Effector CD4-positive, alpha-beta T cell (primary cell): Measurements from ENCODE around the gene CXCR6.

Experiments used
- DNase-seq: peaks from one replicate; pipeline ENCODE4 v3.0.0-alpha.2; 2020

CXCR6 gene

DNA sequence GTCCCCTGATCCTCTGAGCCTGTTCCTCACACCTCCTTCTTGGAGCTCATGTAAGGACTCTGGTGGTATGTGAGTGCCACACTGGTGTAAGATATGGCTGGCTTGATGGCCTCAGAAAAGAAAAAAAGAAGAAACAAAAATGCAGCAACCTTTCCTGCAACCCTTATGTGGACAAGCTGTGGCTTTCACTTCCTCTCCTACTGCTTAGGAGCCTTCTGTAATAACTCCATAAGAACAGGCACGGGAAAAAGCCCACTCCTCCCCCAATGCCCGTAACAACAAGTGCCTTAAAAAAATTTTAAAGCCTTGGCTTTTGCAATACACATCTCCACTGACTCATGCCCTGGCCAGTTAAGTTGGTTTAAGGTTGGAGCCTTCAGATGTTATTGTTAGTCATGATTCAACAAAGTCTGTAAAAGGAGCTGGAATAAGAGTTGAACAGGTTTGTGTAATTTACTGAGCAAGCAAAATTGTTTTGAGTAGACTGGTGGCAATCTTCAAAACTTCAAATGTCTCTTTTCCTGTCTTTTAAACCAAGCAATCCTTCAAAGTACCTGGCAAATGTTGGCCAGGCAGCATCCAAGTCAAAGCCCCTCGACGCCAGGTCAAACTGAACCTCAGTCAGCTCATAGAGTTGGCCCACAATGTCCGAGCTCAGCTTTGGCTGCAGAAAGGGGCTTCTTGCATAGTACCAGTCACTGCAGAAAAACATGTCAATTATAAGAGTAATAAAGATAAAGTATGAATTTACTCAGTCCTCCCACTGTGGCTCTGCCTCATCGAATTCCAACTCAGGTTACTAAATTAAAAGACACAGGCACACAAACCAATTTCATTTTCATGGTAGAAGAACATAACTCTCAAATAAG is 29.5 kb downstream of the CXCR6 start:
- no peak for DNase-seq

DNA sequence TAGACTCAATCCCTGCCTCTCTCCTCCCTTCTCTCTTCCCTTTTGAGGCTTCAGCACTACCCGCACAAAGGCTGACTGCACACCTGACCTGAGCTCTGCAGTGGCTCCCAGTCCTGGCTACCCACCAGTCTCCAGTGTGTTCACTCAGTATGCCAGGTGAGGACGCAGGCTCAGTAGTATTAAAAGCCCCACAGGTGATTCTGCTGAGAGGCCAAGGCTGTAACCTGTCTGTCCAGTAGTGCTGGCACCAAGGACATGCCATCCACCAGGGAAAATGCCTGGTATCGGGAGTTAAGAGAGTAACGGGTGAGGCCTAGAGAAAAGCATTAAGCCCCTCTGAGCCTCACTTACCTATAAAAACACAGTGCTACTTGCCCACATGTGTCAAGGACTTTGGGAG is 31.4 kb downstream of the CXCR6 start:
- DNase-seq = no peak

DNA sequence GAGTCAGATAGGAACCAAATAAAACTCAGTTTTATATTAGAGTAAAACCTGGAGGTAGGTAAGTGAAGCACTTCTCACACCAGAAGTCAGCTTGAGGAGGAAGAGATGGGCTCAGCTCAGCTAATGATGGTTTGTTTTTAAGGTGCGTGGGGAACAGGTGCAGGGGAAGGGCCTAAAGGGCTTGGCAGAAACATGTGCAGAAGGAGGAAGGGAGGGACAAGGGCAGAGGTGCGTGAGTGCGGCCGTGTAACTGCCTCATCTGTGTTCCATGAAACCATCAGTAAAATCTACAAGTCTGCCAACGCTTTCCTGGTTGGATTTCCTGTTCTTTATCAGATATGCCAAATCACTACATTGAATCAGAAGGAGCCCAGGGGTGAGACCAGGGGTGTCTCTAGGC is 32.4 kb downstream of the CXCR6 start:
- DNase-seq = no peak

DNA sequence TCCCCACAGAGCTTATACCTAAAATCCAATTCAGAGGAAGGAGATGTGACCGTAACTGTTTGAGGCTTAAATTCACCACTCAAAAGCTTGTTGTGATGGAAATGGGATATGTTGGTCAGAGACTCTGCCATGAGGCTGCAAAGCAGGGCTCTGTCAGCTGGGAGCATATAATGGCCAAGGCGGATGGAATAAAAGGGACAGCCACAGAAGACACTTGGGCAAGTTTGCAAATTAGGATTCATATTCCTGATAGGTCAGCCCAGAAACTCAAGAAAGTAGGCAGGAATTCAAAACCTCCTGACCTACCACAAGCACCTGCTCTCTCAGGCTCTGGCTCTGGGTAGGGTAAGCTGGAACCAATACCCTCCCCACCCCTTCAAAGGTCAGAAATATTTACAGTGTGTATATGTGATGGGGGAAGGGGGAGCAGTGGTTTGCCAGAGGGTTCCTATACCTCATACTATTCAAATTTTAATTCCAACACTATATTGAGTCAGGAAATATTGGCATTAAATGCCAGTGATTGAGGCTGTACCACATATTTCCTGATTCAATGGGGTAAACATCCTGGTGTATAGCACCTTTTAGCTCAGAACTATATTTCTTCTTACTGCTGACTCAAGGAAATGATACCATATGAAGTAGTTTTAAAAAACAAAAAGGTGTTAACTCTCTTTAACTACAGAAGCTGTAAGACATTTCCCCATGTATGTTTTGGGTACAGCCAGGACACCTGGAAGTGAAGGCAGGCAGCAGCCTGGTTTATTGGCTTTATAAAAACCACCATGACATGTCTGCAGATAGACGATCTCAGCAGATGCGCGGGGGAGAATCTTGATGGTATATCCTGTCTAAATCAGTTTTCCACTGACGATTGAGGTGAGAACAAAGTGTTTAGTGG is 33.2 kb downstream of the CXCR6 start:
- DNase-seq = peak; percentile 32

DNA sequence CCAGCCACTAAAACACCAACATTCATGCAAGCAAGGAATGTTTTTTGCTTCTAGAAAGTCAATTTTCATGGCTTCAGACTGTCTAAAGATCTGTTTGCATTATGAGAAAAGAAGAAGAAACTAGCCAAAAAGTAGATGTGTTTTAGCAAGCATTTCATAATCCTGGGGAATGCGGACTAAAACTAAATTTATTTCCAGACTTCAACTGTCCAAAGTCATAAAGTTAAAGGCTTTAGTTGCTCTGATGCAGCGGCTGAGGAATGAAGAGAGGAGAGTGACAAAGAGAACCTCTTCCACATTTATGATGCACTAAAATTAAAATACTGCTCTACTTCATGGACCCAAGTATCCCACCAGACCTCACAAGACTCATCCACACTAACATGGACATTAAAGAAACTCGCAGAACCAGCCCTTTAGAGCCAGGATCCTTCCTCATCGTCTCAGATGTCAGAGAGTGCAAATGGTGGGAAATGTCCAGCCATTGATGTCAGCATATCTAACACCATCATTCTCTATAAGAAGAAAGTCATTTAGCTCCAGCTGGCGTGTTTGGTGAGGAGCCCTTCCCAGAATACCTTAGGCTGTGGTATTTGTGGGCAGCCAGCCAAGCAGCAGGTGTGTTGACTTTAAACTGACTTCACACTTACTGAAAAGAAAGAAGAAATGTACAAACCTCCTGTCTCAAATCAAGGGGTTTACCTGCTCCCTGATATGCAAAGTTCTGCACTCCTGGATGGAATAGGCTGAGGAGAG is 34.9 kb downstream of the CXCR6 start:
- peak; percentile 17 for DNase-seq

DNA sequence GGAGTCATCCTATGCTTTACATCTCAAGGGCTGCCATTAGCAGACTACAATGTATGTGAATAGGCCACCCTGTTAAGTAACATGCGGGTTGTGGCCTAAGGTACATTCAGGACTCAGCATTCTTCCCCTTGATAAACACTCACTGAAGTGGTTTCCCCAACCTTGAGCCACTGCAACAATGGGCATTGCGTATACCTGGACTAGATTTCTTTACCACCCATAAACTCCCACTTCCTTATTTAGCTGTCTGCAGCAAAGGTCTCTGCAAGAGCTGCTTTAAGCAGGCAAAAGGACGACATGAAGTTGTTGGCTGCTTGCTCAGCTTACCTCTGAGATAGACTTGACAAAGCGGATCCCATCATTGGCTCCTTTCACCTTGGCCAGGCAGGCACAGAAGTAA is 36.1 kb downstream of the CXCR6 start:
- no peak for DNase-seq

DNA sequence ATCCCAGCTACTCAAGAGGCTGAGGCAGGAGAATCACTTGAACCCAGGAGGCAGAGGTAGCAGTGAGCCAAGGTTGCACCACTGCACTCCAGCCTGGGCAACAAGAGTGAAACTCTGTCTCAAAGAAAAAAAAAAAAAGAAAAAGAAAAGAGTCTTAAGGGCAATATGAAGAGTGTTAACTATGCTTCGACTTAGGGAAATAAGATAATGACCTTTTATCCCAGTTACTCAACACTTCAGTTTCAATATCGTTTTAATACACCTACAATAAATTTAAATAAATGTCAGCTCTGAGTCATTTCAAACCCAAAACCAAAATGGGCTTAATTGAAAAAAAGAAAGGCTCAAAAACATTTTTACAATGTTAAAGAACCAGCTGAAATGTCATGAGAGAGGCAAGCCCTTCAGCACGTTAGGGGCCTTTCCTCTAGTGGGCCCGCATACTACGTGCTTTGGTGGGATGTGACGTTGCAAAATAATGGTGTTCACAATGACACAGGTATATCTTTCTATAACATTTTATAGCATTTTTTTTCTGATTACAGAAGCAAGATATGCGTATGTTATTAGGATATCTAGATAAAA is 37.1 kb downstream of the CXCR6 start:
- no peak for DNase-seq

DNA sequence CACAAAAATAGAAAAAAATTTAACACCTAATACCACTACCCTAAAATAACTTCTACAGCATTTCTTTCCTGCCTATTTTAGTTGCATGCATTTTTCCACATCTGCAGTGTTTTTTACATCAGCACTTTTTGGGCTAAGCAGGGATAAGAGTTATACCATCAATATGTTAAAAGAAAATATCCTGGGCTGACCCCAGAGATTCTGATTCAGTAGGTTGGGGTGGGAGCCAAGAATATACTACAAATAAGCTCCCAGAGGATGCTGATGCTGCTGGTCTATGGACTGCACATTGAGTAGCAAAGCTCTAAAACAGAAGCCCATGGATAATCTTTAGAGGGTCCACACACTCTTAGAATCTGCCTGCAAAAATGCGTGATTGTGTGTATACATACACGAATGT is 37.6 kb downstream of the CXCR6 start:
- DNase-seq = no peak

DNA sequence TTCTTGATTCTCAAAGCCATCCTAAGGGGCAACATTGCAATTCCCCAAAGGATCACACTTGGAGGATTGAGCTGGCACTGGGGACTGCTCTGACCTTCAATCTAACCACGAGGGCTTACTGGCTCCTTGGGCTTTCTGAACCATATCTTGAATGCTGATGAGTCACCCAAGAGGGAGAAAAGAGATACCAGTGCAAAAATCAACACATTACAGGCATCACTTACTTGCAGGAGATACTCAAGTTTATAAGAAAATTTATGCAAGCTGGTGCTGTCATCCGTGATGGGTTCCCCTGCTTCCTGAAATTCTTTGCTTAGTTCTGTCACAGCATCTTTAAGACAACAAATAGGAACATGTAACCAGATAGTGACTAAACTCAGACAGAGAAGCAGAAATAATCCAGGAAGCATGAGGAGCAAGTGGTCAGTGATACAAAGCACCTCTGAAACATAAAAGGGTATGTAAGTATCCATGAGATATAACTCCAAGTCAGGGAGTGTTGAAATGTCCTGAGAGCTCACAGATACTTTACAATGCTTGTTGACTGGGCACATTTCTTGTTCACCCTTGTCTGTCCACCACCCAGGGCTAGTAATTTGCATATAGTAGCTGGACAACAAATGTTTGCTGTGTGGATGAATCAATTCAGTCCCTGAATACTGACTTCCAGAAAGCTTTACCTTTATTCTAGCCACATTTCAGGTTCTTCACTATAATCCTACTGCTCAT is 38.2 kb downstream of the CXCR6 start:
- no peak for DNase-seq

DNA sequence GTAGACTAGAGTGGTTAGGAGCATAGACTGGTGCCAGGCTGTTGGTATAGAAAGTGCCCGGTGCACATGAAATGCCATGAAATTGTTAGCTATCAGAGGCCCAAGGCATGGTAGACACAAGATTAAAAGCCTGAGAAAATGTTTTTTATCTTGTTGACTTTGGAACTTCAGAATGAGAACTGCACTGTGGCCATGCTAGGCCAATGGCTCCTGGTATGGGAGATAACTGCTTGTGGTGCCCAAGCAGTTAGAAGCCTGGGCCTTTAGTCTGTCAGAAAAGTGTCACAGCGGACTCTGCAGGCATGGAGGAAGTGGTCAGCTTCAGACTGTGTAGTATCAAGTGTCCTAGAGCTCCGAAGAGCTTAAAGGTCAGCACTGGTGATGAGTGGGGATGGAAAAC is 40.5 kb downstream of the CXCR6 start:
- DNase-seq = no peak

DNA sequence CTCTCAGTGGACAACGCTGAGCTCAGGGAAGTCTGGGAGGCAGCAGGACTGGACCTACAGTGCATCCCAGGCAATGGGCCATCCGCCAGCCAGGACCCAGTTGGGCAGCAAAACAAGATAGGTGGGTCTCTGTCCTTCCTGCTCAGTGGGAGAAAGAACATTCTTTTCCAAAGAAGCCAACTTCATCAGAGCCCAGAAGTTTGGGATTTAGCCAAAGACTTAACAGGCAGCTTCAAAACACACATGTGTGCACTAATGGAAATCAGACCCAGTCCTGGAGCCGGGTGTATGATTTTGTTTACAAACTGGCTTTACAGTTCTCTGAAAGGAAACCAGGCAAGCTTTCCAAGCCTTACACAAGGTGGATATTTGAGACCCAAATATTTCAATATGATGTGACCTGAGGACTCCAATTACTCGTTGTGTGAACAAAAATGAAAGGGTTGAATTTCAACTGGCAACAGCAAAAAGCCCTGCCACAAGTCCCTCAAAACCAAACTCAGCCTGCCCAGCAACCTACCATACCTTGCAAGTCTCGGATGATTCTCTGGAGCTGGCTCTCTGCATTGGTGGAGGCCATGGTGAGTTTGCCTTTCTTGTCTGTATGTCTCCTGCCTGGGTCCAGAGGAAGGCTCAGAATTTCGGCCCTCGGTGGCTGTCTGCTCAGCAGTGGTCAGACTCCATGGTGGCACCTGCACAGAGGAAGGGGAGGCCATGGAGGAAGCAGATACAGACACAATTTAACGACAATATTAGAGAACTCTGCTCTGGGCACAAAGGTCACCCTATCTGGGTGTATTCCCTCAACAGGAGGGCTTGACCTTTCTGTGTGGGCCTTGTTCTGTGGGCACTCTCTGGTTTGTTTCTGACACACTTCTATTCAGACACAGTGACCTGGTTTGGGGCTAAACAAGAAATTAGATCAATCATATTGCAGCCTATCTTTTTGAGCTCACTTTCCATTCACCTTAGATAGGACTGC is 41.4 kb downstream of the CXCR6 start:
- DNase-seq = no peak

DNA sequence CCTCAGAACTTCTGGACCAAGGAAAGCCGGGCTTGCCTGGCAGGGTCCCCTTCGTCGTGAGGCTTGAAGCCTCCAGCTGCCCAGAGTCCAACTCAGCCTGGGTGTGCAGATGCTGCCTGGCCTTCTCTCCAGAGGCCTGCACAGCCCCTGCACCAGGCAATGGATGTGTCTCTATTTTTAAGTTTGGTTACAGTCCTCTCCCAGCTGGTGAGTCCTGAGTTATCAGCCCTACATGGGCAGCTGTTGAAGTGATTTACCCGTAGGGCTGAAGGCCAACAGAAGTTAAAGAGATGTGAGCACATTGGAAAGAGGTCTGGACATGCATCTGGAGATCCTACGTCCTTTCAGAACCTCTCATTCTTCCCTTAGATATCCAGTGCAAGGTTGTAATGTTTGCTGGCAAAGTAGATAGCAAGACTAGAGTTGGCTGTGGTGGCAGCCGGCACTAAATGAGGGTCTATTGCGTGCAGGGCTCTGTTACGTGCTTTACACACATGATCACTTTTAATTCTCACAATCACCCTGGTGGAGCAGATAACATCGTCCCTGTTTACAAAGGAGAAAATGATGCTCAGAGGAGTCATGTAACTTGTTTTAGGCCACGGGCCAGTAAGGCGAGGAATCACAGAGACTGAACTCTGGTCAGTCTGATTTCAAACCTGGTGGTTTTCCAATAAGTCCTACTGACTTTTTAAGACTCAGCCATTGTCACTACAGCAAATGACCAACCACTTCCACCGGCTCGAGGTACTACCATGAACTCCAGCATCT is 42.5 kb downstream of the CXCR6 start:
- no peak for DNase-seq

DNA sequence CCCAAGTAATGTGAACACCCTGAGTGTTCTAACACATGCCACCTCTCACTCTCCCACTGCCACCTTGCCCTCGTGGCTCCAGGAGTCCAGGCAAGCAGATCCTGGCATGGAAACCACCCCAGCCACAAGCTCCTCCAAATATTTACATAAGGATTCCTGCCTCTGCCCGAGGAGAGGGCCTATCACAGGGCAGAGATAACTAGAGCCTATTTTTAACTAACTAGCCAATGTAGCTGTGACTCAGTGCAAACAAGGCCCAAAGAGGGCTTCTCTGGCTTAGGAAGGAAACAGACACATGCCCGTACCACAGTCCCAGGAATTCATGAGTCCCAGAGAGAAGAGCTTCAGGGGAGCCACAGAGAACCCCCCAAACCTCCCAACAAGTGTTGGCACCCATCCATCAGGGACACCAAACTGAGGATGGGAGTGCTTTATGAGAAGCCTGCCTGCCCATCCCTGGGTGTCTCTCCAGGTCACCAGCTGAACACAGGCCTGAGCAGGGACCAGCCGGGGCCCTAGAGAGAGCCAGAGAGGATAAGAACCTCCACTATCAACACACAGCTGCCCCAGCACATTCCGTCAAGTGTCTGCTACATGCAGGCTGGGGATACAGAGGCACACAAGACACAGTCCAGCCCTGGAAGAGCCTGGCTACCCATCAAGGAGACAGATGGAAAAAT is 43.2 kb downstream of the CXCR6 start:
- no peak for DNase-seq

DNA sequence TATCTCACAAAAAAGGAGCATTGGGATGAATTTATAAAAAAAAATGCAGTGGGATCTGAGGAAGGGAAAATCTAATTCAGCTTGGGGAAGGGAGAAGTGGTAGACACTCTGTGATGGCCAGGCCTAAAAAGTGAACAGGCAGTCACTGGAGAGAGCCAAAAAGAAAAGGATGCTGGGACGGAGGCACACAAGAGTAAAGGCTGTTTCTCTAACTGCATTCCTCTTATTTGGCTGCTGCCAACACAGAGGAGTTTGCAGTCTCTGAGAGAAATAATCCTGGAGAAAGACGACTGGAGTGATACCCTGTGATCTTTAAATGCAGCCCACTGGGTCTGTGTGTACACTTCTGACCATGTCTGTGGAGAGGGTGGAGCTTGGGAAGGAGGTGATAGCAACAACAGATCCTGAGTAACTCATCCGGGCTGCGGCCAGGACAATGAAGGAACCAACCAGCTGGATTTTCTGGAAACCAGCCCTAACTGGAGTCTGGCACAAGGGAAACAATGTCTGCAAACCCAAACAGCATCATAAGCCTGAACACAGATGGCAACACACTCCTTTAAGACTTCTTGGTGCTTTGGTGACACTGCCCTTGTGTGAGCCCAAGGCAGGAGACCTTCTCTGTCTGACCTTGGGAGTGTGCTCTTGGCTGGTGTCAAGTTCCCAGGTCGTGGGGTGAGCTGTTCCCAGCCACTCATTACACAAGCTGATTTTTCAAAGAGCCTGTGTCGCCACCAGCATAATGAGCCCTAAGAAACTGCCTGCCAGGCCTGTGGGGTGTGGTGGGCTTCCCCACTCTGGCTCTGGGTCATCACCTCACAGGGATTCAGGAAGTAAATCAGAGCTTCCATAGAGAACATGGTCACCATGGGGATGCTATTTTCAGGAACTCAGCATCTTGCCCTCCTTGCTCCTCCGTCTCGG is 44.4 kb downstream of the CXCR6 start:
- DNase-seq = no peak

DNA sequence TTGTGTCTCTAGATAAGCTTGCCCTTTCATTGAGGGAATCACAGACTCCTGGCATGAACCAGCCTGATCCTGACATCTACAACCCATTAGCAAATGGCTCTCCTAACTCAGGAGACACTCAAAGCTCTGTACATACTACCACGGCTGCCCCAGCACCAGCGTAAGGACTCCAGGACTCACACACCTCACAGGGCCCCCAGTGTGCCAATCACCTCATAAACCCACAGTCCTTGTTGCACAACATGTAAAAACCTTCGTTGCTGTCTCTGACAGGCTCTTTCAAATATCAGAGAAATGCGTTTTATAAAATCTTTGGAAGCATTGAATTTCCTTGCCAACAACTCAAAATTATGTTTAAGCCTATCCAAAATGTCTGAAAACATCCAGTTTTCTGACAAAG is 45.1 kb downstream of the CXCR6 start:
- no peak for DNase-seq

DNA sequence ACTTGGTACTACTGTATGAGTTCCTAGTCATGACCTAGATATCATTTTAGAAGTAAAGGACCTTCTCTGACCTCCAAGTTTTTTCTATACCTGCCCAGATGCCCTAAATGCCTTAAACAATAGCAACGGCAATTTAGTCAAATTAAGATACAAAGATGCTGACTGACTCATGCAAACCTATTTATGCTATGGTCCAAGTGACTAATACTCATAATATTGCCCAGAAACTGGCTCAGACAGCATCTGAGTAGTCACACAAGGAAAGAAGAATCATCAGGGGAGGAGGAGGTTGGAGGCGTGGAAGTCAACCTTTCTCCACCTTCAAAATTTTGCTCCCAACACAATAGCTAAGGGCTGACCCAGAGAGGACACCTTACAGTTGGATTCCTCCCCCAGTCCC is 45.5 kb downstream of the CXCR6 start:
- no peak for DNase-seq

DNA sequence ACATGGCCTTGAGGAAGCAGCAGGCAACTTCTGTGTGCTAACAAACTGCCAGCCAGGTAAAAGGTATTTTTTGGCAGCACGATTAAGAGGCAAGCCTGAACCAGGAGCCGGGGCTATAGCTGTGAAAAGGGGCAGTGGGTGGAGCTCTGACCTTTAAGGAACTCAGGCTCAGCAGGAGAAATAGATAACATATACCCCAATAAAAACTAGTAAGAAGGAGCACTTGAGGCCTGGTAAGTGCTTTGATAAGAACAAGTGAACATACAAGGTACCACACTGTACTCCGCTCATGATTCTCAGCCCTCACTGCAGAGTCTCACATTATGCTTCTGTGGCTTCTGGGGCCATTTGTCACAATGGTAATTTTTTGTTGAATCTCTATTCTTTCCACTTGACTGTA is 46.9 kb downstream of the CXCR6 start:
- no peak for DNase-seq

DNA sequence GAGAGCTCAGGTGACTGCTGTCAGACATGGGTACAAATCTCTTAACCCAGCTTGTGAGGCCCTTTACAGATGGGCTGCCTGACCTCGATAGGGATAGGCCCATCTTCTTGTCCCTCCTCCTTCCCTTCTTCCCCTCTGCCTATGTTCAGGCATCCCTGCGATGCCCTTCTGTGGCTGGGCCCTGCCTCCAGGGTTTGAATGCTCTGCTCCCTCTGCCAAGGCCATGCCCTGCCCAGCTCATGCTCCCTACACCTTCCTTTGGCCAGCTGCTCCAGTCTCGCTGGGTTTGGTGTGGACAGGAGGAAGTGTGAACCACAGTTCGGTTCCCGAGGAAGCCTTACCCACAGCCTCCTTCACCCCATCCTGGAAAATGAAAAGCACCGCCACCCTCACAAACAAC is 48.1 kb downstream of the CXCR6 start:
- DNase-seq = no peak
